Astrocyte (in vitro differentiated cells and primary cell): ENCODE measurements around the gene ZNF385D. TPM values are rescaled to one million over a fixed set of nuclear protein-coding genes. Genes with fewer than 3 reads are reported as not detected.

ENCODE experiments used
- DNase-seq: peaks from one replicate; pipeline ENCODE4 v3.0.0-alpha.2; 2010; ENCODE audit warnings: low read depth
- FAIRE-seq: peaks from 2 replicates; lab custom pipeline; 2011; peaks lifted over from hg19 to GRCh38; lab: Jason Lieb, UNC
- H2AFZ ChIP-seq: 2 replicates; pipeline ENCODE4 v1.6.0; 2012; ENCODE audit warnings: low read depth, low read length, inconsistent platforms
- H3K27ac ChIP-seq: 2 replicates; pipeline ENCODE4 v1.5.1; 2011; ENCODE audit warnings: low read depth, low read length, inconsistent platforms
- H3K27me3 ChIP-seq: 2 replicates; pipeline ENCODE4 v1.6.0; 2011; ENCODE audit warnings: low read length, inconsistent platforms; ENCODE audit not compliant: insufficient read depth
- H3K36me3 ChIP-seq: 2 replicates; pipeline ENCODE4 v1.5.1; 2011; ENCODE audit warnings: low read length, inconsistent platforms; ENCODE audit not compliant: insufficient read depth
- H3K4me1 ChIP-seq: 2 replicates; pipeline ENCODE4 v1.5.1; 2011; ENCODE audit warnings: low read length, inconsistent platforms; ENCODE audit not compliant: insufficient read depth
- H3K4me2 ChIP-seq: 2 replicates; pipeline ENCODE4 v1.6.0; 2012; ENCODE audit warnings: low read length, inconsistent platforms
- H3K4me3 ChIP-seq: 2 replicates; pipeline ENCODE4 v1.5.1; 2011; ENCODE audit warnings: low read depth, mild to moderate bottlenecking, low read length, inconsistent platforms; ENCODE audit not compliant: insufficient read depth
- H3K79me2 ChIP-seq: 2 replicates; pipeline ENCODE4 v1.6.0; 2012; ENCODE audit warnings: mild to moderate bottlenecking, low read length, inconsistent platforms; ENCODE audit not compliant: insufficient read depth
- H3K9ac ChIP-seq: 2 replicates; pipeline ENCODE4 v1.6.0; 2012; ENCODE audit warnings: mild to moderate bottlenecking, low read length, inconsistent platforms
- H3K9me3 ChIP-seq: 2 replicates; pipeline ENCODE4 v1.5.1; 2012; ENCODE audit warnings: low read depth, mild to moderate bottlenecking, low read length, inconsistent platforms; ENCODE audit not compliant: insufficient read depth
- H4K20me1 ChIP-seq: 2 replicates; pipeline ENCODE4 v1.6.0; 2012; ENCODE audit warnings: low read length, inconsistent platforms; ENCODE audit not compliant: insufficient read depth
- H3K27ac Mint-ChIP-seq: one replicate; pipeline ENCODE4 v1.8.0; 2021; ENCODE audit warnings: mild to moderate bottlenecking, mixed read lengths; ENCODE audit not compliant: unreplicated experiment
- H3K27me3 Mint-ChIP-seq: one replicate; pipeline ENCODE4 v1.8.0; 2021; ENCODE audit warnings: low read depth, mixed read lengths; ENCODE audit not compliant: unreplicated experiment
- H3K36me3 Mint-ChIP-seq: one replicate; pipeline ENCODE4 v1.8.0; 2021; ENCODE audit warnings: low read depth, mixed read lengths; ENCODE audit not compliant: unreplicated experiment
- H3K4me1 Mint-ChIP-seq: one replicate; pipeline ENCODE4 v1.8.0; 2021; ENCODE audit warnings: low read depth, mixed read lengths; ENCODE audit not compliant: unreplicated experiment
- H3K4me3 Mint-ChIP-seq: one replicate; pipeline ENCODE4 v1.8.0; 2021; ENCODE audit warnings: mild to moderate bottlenecking, moderate library complexity, mixed read lengths; ENCODE audit not compliant: unreplicated experiment
- H3K9me3 Mint-ChIP-seq: one replicate; pipeline ENCODE4 v1.8.0; 2021; ENCODE audit warnings: mild to moderate bottlenecking, mixed read lengths; ENCODE audit not compliant: unreplicated experiment
- EZH2 ChIP-seq: IDR thresholded peaks from 2 replicates; pipeline ENCODE4 v1.6.1; 2012; ENCODE audit warnings: mild to moderate bottlenecking, low read length, inconsistent platforms; ENCODE audit not compliant: insufficient read depth
- total RNA-seq: library from RNA; stranded (reverse); gene quantifications from 2 replicates; pipeline ENCODE4 v1.2.1, GENCODE V29; 2021
- TF ChIP-seq, protein P1 (sequence below): IDR thresholded peaks from 2 replicates; pipeline ENCODE4 v1.5.1; 2011; ENCODE audit warnings: low read depth, mild to moderate bottlenecking, inconsistent platforms, low read length, moderate library complexity; ENCODE audit not compliant: insufficient read depth

Gene ZNF385D
- total RNA-seq, 1 donor from 2014 or later: 7.8 TPM

DNA sequence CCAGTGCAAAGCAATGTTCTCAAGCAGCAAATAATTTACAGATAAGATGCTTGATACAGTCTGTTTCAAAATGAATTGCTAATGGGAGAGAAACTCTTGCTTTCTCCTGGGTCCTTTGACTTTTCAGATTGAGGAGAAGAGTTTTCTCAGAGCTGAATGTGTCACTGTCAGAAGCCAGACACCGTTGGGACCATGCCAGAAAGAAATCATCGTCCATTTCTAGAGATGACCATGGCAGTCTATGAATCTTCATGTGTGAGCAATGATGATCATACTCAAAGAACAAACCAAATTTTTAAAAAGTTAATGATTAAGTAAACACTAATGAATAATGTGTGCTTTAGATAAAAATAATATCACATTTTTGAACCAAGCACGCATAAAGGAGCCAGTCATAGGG lies 77.6 kb downstream of the ZNF385D start:
- TF ChIP-seq, protein P1, sequence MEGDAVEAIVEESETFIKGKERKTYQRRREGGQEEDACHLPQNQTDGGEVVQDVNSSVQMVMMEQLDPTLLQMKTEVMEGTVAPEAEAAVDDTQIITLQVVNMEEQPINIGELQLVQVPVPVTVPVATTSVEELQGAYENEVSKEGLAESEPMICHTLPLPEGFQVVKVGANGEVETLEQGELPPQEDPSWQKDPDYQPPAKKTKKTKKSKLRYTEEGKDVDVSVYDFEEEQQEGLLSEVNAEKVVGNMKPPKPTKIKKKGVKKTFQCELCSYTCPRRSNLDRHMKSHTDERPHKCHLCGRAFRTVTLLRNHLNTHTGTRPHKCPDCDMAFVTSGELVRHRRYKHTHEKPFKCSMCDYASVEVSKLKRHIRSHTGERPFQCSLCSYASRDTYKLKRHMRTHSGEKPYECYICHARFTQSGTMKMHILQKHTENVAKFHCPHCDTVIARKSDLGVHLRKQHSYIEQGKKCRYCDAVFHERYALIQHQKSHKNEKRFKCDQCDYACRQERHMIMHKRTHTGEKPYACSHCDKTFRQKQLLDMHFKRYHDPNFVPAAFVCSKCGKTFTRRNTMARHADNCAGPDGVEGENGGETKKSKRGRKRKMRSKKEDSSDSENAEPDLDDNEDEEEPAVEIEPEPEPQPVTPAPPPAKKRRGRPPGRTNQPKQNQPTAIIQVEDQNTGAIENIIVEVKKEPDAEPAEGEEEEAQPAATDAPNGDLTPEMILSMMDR: no peak
- TF ChIP-seq EZH2: no peak
- H3K27ac ChIP-seq: peak overlapping the region; percentile 72
- no peaks in the 10 kb centered on the region for H3K36me3 Mint-ChIP-seq
- H3K4me2 ChIP-seq: no peak overlapping the region
- DNase-seq: no peak
- no peak overlapping the region for H3K27ac Mint-ChIP-seq
- H3K79me2 ChIP-seq: no peaks in the 10 kb centered on the region
- no peaks in the 10 kb centered on the region for H3K9me3 ChIP-seq
- H3K4me3 ChIP-seq: no peak overlapping the region
- H3K4me1 ChIP-seq: peaks cover 15% of the 10 kb centered on the region
- no peaks in the 10 kb centered on the region for H3K36me3 ChIP-seq
- no peak overlapping the region for H3K4me3 Mint-ChIP-seq
- peaks cover 14% of the 10 kb centered on the region for H3K4me1 Mint-ChIP-seq
- H3K9me3 Mint-ChIP-seq: no peaks in the 10 kb centered on the region
- no peaks in the 10 kb centered on the region for H4K20me1 ChIP-seq
- no peak overlapping the region for H2AFZ ChIP-seq
- H3K9ac ChIP-seq: no peak overlapping the region
- no peaks in the 10 kb centered on the region for H3K27me3 Mint-ChIP-seq
- FAIRE-seq: peak; percentile 47
- no peaks in the 10 kb centered on the region for H3K27me3 ChIP-seq

- DNase-seq: peak; percentile 98
- TF ChIP-seq EZH2: no peak
- TF ChIP-seq, protein P1: no peak
Measured at GRCh38 chr3:21672303-21672702, 78.7 kb downstream of the ZNF385D start.

DNA sequence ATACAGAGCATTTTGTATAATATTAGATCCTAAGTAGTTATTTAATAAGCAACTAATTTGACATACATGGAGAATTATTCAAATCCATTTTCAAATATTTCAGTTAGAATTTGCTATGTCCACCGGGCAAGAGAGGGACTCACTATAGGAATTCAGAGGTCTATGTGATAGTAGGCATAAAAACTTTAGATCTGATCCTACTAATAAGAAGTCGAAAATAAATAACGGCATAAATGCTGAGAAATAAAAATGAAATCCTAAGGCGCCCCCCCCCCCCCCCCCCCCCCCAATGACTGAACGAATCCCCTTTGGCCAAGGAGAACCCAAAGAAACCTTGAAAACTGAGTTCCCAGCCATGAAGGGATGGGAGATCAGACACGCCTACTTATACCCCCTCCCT lies 80.6 kb downstream of the ZNF385D start:
- TF ChIP-seq, protein P1: no peak
- no peak for TF ChIP-seq EZH2
- Histone ChIP-seq H3K9ac (no peak overlapping the region), H3K4me2 (no peak overlapping the region), H4K20me1 (no peaks in the 10 kb centered on the region), H3K9me3 (no peaks in the 10 kb centered on the region), H3K36me3 (no peaks in the 10 kb centered on the region), H3K4me1 (peaks cover 20% of the 10 kb centered on the region), H3K27me3 (no peaks in the 10 kb centered on the region), H3K4me3 (no peak overlapping the region), H2AFZ (no peak overlapping the region), H3K27ac (no peak overlapping the region), H3K79me2 (no peaks in the 10 kb centered on the region)
- no peak for DNase-seq
- H3K27ac Mint-ChIP-seq: no peak overlapping the region
- H3K27me3 Mint-ChIP-seq: no peaks in the 10 kb centered on the region
- H3K4me3 Mint-ChIP-seq: no peak overlapping the region
- H3K9me3 Mint-ChIP-seq: no peaks in the 10 kb centered on the region
- FAIRE-seq: no peak
- no peaks in the 10 kb centered on the region for H3K36me3 Mint-ChIP-seq
- peaks cover 16% of the 10 kb centered on the region for H3K4me1 Mint-ChIP-seq

More at GRCh38 chr3:21672303-21672702, 78.7 kb downstream of the ZNF385D start:
- Histone ChIP-seq H3K36me3 (no peaks in the 10 kb centered on the region), H3K79me2 (no peaks in the 10 kb centered on the region), H4K20me1 (no peaks in the 10 kb centered on the region), H3K4me3 (no peak overlapping the region), H3K4me2 (peak overlapping the region; percentile 50), H3K27me3 (no peaks in the 10 kb centered on the region), H3K9me3 (no peaks in the 10 kb centered on the region), H3K27ac (peak overlapping the region; percentile 72), H2AFZ (no peak overlapping the region), H3K9ac (no peak overlapping the region), H3K4me1 (peaks cover 15% of the 10 kb centered on the region)
- peak; percentile 99 for FAIRE-seq
- Mint-ChIP-seq H3K4me1 (peaks cover 14% of the 10 kb centered on the region), H3K27ac (peak overlapping the region; percentile 83), H3K9me3 (no peaks in the 10 kb centered on the region), H3K36me3 (no peaks in the 10 kb centered on the region), H3K27me3 (no peaks in the 10 kb centered on the region), H3K4me3 (no peak overlapping the region)
